Measurements from ENCODE around the gene DNER.
"Not testable (repeated sequence)": the region's sequence is repeated elsewhere in the genome, so short reads cannot be mapped to it uniquely, and the experiment has no call there.

Gene DNER

DNA sequence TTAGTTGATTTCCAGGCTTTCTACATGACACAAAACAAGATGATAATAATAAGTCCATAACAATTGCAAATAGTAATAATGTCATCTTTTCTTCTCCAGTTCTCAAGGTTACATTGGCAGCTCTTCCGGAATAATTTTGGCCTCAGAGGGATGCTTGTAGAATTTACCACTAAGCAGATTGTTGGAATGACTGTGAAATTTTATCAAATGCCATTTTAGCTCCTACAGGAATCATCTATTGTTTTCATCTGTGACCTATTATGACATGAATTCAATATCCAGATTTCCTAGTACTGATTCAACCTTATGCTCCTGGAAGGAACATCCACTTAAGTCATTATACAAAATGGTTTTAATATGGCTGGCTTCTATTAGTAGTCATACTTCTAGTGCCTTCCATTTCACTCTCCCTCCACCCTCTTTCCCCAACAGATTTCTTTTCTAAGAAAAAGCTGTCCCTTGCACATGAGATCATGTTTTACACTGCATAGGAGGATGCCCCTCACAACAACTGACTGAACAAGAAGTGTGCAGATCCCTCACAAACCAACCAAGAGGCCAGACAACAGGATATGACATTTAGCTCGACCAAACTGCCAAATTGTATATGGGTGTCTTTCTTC lies 200.0 kb downstream of the DNER start:
- no peaks in the 10 kb centered on the region for H3K27me3 ChIP-seq
- TF ChIP-seq, protein P1, sequence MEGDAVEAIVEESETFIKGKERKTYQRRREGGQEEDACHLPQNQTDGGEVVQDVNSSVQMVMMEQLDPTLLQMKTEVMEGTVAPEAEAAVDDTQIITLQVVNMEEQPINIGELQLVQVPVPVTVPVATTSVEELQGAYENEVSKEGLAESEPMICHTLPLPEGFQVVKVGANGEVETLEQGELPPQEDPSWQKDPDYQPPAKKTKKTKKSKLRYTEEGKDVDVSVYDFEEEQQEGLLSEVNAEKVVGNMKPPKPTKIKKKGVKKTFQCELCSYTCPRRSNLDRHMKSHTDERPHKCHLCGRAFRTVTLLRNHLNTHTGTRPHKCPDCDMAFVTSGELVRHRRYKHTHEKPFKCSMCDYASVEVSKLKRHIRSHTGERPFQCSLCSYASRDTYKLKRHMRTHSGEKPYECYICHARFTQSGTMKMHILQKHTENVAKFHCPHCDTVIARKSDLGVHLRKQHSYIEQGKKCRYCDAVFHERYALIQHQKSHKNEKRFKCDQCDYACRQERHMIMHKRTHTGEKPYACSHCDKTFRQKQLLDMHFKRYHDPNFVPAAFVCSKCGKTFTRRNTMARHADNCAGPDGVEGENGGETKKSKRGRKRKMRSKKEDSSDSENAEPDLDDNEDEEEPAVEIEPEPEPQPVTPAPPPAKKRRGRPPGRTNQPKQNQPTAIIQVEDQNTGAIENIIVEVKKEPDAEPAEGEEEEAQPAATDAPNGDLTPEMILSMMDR (IDR thresholded peaks at IDR 0.05; ENCODE audit: low read depth, low read length), result no peak
- no peak for DNase-seq
- H3K9me3 ChIP-seq, result no peaks in the 10 kb centered on the region
- H3K36me3 ChIP-seq, result no peaks in the 10 kb centered on the region
- H3K4me1 ChIP-seq, result no peaks in the 10 kb centered on the region
- no peak overlapping the region for H3K4me3 ChIP-seq (ENCODE audit: low read depth, low read length)

DNA sequence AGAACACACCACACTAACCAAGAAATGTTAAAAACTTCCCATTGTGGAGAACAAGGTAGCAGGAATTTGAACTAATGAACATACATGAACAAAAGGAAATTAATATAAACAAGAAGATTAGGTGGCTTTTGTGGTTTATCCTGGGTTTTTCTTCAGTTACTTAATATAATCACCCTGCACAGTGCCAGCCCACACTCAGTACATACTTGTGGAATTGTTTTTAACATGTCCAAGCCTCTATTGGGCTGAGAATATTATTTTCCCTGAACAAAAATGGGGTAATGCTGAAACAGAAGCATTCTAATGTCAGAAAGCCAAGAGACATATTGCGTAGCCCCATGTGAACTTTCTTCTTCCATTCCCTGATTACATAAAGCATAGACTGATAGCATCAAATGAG lies 202.8 kb downstream of the DNER start:
- H3K9me3 ChIP-seq, result no peaks in the 10 kb centered on the region
- H3K27me3 ChIP-seq, result no peaks in the 10 kb centered on the region
- no peak overlapping the region for H3K4me3 ChIP-seq (ENCODE audit: low read depth, low read length)
- DNase-seq, result no peak
- no peaks in the 10 kb centered on the region for H3K4me1 ChIP-seq
- TF ChIP-seq, protein P1 (IDR thresholded peaks at IDR 0.05; ENCODE audit: low read depth, low read length), result no peak
- no peaks in the 10 kb centered on the region for H3K36me3 ChIP-seq

DNA sequence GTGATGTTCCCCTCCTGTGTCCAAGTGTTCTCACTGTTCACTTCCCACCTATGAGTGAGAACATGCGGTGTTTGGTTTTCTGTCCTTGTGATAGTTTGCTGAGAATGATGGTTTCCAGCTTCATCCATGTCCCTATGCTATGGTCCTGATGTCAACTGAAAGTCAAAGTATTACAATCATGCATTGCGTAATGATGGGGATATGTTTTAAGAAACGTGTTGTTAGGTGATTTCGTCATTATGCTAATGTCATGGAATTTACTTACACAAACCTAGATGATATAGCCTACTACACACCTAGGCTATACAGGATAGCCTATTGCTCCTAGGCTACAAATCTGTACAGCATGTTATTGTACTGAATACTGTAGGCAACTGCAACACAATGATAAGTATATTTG lies 207.7 kb downstream of the DNER start:
- not testable (repeated sequence) for H3K4me1 ChIP-seq; H3K4me3 ChIP-seq (ENCODE audit: low read depth, low read length); H3K9me3 ChIP-seq; H3K36me3 ChIP-seq; DNase-seq; H3K27me3 ChIP-seq

DNA sequence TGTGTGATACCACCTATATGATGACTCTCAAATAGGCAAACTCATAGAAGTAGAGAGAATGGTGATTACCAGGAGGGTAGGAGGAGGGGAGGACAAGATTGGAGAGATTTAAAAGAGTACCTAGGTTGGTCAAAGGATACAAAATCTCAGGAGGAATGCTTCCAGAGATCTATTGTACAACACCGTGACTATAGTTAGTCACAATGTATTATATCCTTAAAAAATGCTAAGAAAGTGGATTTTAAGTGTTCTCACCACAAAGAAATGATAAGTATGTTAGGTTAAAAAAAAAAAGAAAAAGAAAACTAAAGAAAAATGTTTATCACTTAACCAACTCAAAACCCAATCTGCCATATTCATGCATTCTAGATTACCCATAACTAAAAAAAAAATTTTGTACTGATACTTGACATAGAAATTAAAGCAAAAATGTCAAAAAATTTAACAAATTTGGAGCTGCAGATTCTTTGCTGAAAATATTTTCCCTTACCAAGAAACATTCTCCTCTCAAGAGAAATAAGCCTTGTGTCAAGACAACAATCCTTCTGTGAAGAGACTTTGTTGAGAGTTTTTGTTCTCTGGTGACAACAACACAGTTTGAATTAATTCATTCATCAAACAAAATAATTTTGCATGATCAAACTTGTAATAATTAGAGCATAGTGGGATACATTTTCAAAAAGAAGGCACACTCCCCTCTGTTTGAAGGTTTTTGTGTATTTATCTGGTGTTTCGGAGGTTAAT lies 213.1 kb downstream of the DNER start:
- DNase-seq, result no peak
- TF ChIP-seq, protein P1 (IDR thresholded peaks at IDR 0.05; ENCODE audit: low read depth, low read length), result no peak

DNA sequence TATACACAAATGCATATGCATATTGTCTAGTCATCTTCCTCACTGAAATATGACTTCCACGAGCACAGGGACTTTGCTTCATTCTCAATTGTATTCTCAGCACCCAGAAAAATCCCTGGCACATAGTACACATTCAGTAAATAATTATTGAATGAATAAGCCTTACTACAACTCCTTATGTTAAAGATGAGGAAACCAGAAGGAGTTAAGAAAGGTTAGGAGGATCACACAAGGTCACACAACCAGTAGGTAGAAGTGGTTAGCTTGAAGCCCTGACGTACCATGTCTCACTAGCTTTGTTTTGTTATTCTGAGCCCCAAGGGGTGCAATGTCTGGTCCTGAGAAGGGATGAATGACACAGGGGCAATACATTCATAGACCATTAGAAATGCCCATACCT lies 222.3 kb downstream of the DNER start:
- Histone ChIP-seq H3K27me3 (no peaks in the 10 kb centered on the region), H3K4me3 (ENCODE audit: low read depth, low read length) (no peak overlapping the region), H3K9me3 (no peaks in the 10 kb centered on the region; the same call in 1 of the 2 replicates), H3K4me1 (no peaks in the 10 kb centered on the region), H3K36me3 (no peaks in the 10 kb centered on the region)
- TF ChIP-seq, protein P1 (IDR thresholded peaks at IDR 0.05; ENCODE audit: low read depth, low read length), result no peak
- no peak for DNase-seq

More for the DNA sequence above, 213.1 kb downstream of the DNER start:
- Histone ChIP-seq H3K4me1 (no peaks in the 10 kb centered on the region), H3K27me3 (no peaks in the 10 kb centered on the region), H3K9me3 (no peaks in the 10 kb centered on the region), H3K4me3 (ENCODE audit: low read depth, low read length) (no peak overlapping the region), H3K36me3 (no peaks in the 10 kb centered on the region)

- TF ChIP-seq, protein P1 (IDR thresholded peaks at IDR 0.05; ENCODE audit: low read depth, low read length), result no peak
Observed at GRCh38 chr2:229490167-229490566, 224.2 kb downstream of the DNER start.

More at GRCh38 chr2:229490167-229490566, 224.2 kb downstream of the DNER start:
- Histone ChIP-seq H3K9me3 (no peaks in the 10 kb centered on the region; the same call in 1 of the 2 replicates), H3K27me3 (no peaks in the 10 kb centered on the region), H3K4me1 (no peaks in the 10 kb centered on the region), H3K4me3 (ENCODE audit: low read depth, low read length) (no peak overlapping the region), H3K36me3 (no peaks in the 10 kb centered on the region)
- DNase-seq, result no peak
